Uterus (tissue), 4 donors: ENCODE measurements around the gene PRKAB2. TPM values are rescaled to one million over a fixed set of nuclear protein-coding genes. Genes with fewer than 3 reads are reported as not detected.

ENCODE experiments used
- DNase-seq, 2 donors: peaks; one replicate each; pipeline ENCODE4 v3.0.0-alpha.2; 2019 to 2020
- H3K27ac ChIP-seq, 2 donors: fragments of 200-600 bp; sonication (generic); 1 replicate in 1 of 2; 2 replicates in 1 of 2; pipeline ENCODE4 v1.5.1; 2016 to 2018
- H3K27me3 ChIP-seq, 2 donors: fragments of 200-600 bp; sonication (generic); one replicate each; pipeline ENCODE4 v1.5.1; 2018 to 2019; ENCODE audit warnings: control low read depth in 1 of 2
- H3K36me3 ChIP-seq, 2 donors: fragments of 200-600 bp; sonication (generic); one replicate each; pipeline ENCODE4 v1.5.1; 2019; ENCODE audit warnings: control low read depth in 1 of 2
- H3K4me1 ChIP-seq, 2 donors: fragments of 200-600 bp; sonication (generic); one replicate each; pipeline ENCODE4 v1.5.1; 2018 to 2019; ENCODE audit warnings: control low read depth in 1 of 2
- H3K4me3 ChIP-seq, 2 donors: fragments of 200-600 bp; sonication (generic); 1 replicate in 1 of 2; 2 replicates in 1 of 2; pipeline ENCODE4 v1.5.1; 2018 to 2019; ENCODE audit warnings: mild to moderate bottlenecking in 1 of 2
- H3K9me3 ChIP-seq, 2 donors: fragments of 200-600 bp; sonication (generic); one replicate each; pipeline ENCODE4 v1.5.1; 2019; ENCODE audit warnings: control low read depth in 1 of 2
- CTCF ChIP-seq, 4 experiments: fragments of 200-600 bp in 2 of 4; fragments of 450-650 bp in 2 of 4; sonication (generic) in 2 of 4; IDR thresholded peaks; one replicate each; pipeline ENCODE4 v1.5.1; 2016 to 2019; ENCODE audit warnings: antibody characterized with exemption in 4 of 4, mild to moderate bottlenecking in 2 of 4, moderate library complexity in 1 of 4
- POLR2A ChIP-seq, 2 donors: fragments of 450-650 bp; IDR thresholded peaks; one replicate each; pipeline ENCODE4 v1.6.1; 2016; ENCODE audit warnings: antibody characterized with exemption in 2 of 2, mild to moderate bottlenecking in 1 of 2, moderate library complexity in 1 of 2
- intact Hi-C: fragments of 100-400 bp; cut with DNase I; formaldehyde crosslinking; loops from one replicate; pipeline ENCODE4 v1.15.1; 2023; ENCODE audit warnings: low total_unique reads
- total RNA-seq, 4 donors: library from RNA; depleted of rRNA in 3 of 4; stranded (reverse); fragments of >200 nt in 3 of 4; gene quantifications; one replicate each; pipeline versions ENCODE4 v1.1.0 to v1.2.4, GENCODE V29; 2014 to 2023
- donor health status: DM: yes; HTN: yes; CAD: no.

PRKAB2 gene, protein sequence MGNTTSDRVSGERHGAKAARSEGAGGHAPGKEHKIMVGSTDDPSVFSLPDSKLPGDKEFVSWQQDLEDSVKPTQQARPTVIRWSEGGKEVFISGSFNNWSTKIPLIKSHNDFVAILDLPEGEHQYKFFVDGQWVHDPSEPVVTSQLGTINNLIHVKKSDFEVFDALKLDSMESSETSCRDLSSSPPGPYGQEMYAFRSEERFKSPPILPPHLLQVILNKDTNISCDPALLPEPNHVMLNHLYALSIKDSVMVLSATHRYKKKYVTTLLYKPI
- total RNA-seq, result 10 to 100 TPM; 10.9 to 22.5 (median 15.2) TPM

DNA sequence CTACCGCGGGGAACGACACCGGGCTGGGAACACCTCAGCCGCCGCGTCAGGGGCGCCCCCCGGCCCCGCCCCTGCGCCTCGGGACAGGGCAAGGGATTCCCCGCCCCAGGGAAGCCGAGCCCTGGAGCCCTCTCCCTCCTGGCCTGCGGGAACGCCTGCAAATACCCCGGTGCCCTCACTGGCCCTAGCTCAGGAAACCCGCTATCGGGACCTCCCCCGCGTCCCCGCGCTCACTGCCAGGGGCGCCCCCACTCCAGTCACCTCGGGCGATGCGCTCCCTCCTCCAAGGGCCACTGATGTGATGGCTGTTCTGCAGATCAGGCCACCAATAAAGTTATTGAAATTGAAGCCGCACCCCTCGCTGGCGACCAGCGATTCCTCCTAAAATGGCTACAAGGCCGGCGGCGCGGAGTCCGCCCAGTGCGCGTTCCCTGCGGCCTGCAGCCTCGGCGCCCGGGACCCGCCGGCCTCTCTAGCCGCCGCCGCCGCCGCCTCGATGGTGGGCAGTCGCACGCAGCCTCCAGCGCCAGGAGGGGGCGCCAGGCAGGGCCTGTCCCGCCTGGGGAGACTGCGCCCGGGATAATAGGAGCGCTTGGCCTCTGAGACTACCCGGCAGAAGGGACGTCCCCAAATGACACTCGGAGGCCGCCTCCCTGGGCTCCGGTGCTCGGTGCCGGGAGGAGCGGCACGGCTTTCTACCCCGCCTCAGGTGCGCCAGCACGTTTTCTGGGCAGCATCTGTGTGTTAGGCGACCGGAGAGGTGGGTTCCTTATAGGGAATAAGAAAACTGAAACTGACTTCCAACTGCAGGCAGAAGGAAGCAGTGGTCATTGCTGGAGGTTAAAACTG lies at the start of gene PRKAB2:
Gene PRKAB2, minus strand, starts transcription at position 303 of the 849 bp plus-strand sequence. CDS start 326 bp downstream, outside the sequence.
- Histone ChIP-seq H3K27ac (peak within 1 kb of the TSS; percentile 95 to 97), H3K27me3 (no peaks in the 10 kb centered on the region), H3K36me3 (no peaks in the 10 kb centered on the region), H3K4me1 (peaks cover 5 to 7% of the 10 kb centered on the region in 2 donors), H3K9me3 (no peaks in the 10 kb centered on the region), H3K4me3 (peak within 1 kb of the TSS; percentile 80 to 87)
- peak; percentile 95 to 96 for DNase-seq
- intact Hi-C loops, result loop anchor here (5.0 kb wide), 1 partner anchor 70 kb away; the partner anchor contains the start of gene CHD1L
- TF ChIP-seq CTCF (IDR thresholded peaks at IDR 0.05) (peak; percentile 87 to 96 (median 94)), POLR2A (IDR thresholded peaks at IDR 0.05) (peak; percentile 35 to 73)

GRCh38 chr1:147218606-147219005 lies 46.3 kb upstream of the PRKAB2 start:
- intact Hi-C loops, result no loop called here
- no peak overlapping the region for H3K27ac ChIP-seq

GRCh38 chr1:147217141-147217540 lies 44.9 kb upstream of the PRKAB2 start:
- Histone ChIP-seq H3K4me3 (no peak overlapping the region), H3K9me3 (no peaks in the 10 kb centered on the region), H3K36me3 (no peaks in the 10 kb centered on the region), H3K27ac (no peak overlapping the region), H3K27me3 (no peaks in the 10 kb centered on the region), H3K4me1 (no peaks in the 10 kb centered on the region)
- intact Hi-C loops, result no loop called here
- no peak for DNase-seq
- TF ChIP-seq POLR2A (IDR thresholded peaks at IDR 0.05) (no peak), CTCF (IDR thresholded peaks at IDR 0.05) (no peak)

More at GRCh38 chr1:147218606-147219005, 46.3 kb upstream of the PRKAB2 start:
- Histone ChIP-seq H3K36me3 (no peaks in the 10 kb centered on the region), H3K4me3 (no peak overlapping the region), H3K27me3 (no peaks in the 10 kb centered on the region), H3K4me1 (no peaks in the 10 kb centered on the region), H3K9me3 (no peaks in the 10 kb centered on the region)
- DNase-seq, result no peak
- TF ChIP-seq CTCF (IDR thresholded peaks at IDR 0.05) (no peak), POLR2A (IDR thresholded peaks at IDR 0.05) (no peak)

DNA sequence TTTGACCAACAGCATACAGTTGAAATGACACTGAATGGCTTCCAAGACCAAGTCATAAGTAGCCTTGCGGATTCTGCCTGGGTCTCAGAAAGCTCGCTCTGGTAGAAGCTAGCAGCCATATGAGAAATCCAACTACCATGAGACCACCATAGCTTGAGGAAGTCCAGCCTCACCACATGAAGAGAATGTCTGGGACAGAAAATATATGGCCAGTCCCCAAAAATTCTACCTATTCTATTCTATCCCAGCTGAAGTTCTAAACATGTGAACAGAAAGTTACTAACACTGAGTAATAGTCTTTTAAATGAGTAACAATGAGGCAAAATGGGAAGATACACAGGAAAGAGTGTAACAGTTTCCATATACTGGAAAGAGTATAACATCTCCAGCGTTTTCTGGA lies 43.9 kb upstream of the PRKAB2 start:
- no peak for TF ChIP-seq POLR2A (IDR thresholded peaks at IDR 0.05)
- Histone ChIP-seq H3K4me1 (no peaks in the 10 kb centered on the region), H3K9me3 (no peaks in the 10 kb centered on the region), H3K36me3 (no peaks in the 10 kb centered on the region), H3K27me3 (no peaks in the 10 kb centered on the region), H3K4me3 (no peak overlapping the region), H3K27ac (no peak overlapping the region)
- no peak for DNase-seq
- intact Hi-C loops, result no loop called here

GRCh38 chr1:147215540-147215916 lies 43.3 kb upstream of the PRKAB2 start:
- Histone ChIP-seq H3K36me3 (no peaks in the 10 kb centered on the region), H3K27me3 (no peaks in the 10 kb centered on the region), H3K4me1 (no peaks in the 10 kb centered on the region), H3K27ac (no peak overlapping the region), H3K9me3 (no peaks in the 10 kb centered on the region), H3K4me3 (no peak overlapping the region)
- intact Hi-C loops, result no loop called here
- TF ChIP-seq CTCF (IDR thresholded peaks at IDR 0.05) (no peak), POLR2A (IDR thresholded peaks at IDR 0.05) (no peak)
- no peak for DNase-seq
